WTC11 (cell line): ENCODE results near the gene AKT1S1. TPM values are rescaled to one million over a fixed set of nuclear protein-coding genes. Genes with fewer than 3 reads are reported as not detected.

Experiments used
- ATAC-seq: fragments of 200-7000 bp; cut with Tn5 transposase; 2 replicates; pipeline ENCODE4 v1.10.0; 2021; ENCODE audit warnings: mild to moderate bottlenecking, moderate library complexity
- CTCF ChIA-PET: fragments of 300-600 bp; sonication (Branson Sonifier 250); formaldehyde crosslinking; loops from one replicate; lab custom pipeline; 2021; ENCODE audit warnings: antibody characterized with exemption; lab: Charles Lee
- POLR2A ChIA-PET: fragments of 350-600 bp; sonication (Branson Sonifier 250); formaldehyde crosslinking; loops from one replicate; lab custom pipeline; 2021; ENCODE audit warnings: antibody characterized with exemption; lab: Charles Lee
- DNase-seq: peaks from one replicate; pipeline ENCODE4 v3.0.0; 2021; ENCODE audit warnings: low spot score
- H3K27ac Mint-ChIP-seq: 2 replicates; pipeline ENCODE4 v1.8.0; 2021; ENCODE audit warnings: mixed read lengths
- H3K27me3 Mint-ChIP-seq: 2 replicates; pipeline ENCODE4 v1.8.0; 2021; ENCODE audit warnings: low read depth, mild to moderate bottlenecking, moderate library complexity, mixed read lengths
- H3K36me3 Mint-ChIP-seq: 2 replicates; pipeline ENCODE4 v1.8.0; 2021; ENCODE audit warnings: mixed read lengths
- H3K4me1 Mint-ChIP-seq: 2 replicates; pipeline ENCODE4 v1.8.0; 2022; ENCODE audit warnings: mixed read lengths
- H3K4me3 Mint-ChIP-seq: 2 replicates; pipeline ENCODE4 v1.8.0; 2021; ENCODE audit warnings: mild to moderate bottlenecking, moderate library complexity, mixed read lengths
- H3K9me3 Mint-ChIP-seq: 2 replicates; pipeline ENCODE4 v1.8.0; 2021; ENCODE audit warnings: mixed read lengths
- ARID4B ChIP-seq: sonication (generic); formaldehyde crosslinking; IDR thresholded peaks from 2 replicates; pipeline ENCODE4 v1.8.0; 2023; ENCODE audit warnings: missing genetic modification reagents, mild to moderate bottlenecking, borderline replicate concordance
- ATF1 ChIP-seq: sonication (generic); formaldehyde crosslinking; IDR thresholded peaks from 2 replicates; pipeline ENCODE4 v1.8.1; 2023; ENCODE audit warnings: mild to moderate bottlenecking, moderate library complexity, missing genetic modification reagents
- ATF3 ChIP-seq: sonication (generic); formaldehyde crosslinking; conservative IDR thresholded peaks from 2 replicates; pipeline ENCODE4 v1.8.1; 2022; ENCODE audit warnings: mild to moderate bottlenecking, missing genetic modification reagents
- ELF4 ChIP-seq: sonication (generic); formaldehyde crosslinking; IDR thresholded peaks from 2 replicates; pipeline ENCODE4 v1.8.1; 2022; ENCODE audit warnings: low read depth, mild to moderate bottlenecking, moderate library complexity, missing genetic modification reagents
- GABPB1 ChIP-seq: sonication (generic); formaldehyde crosslinking; IDR thresholded peaks from 2 replicates; pipeline ENCODE4 v1.8.1; 2023; ENCODE audit warnings: mild to moderate bottlenecking, missing genetic modification reagents
- HMGXB4 ChIP-seq: sonication (generic); formaldehyde crosslinking; IDR thresholded peaks from 2 replicates; pipeline ENCODE4 v1.8.1; 2023; ENCODE audit warnings: mild to moderate bottlenecking, moderate library complexity, missing genetic modification reagents
- KAT7 ChIP-seq: sonication (generic); formaldehyde crosslinking; IDR thresholded peaks from 2 replicates; pipeline ENCODE4 v1.8.1; 2023; ENCODE audit warnings: missing genetic modification reagents, mild to moderate bottlenecking, borderline replicate concordance
- NFATC4 ChIP-seq: fragments of 250-450 bp; sonication (Bioruptor Pico); IDR thresholded peaks from 2 replicates; pipeline ENCODE4 v1.9.0; 2021; ENCODE audit warnings: mild to moderate bottlenecking
- NR2C2 ChIP-seq: sonication (generic); formaldehyde crosslinking; IDR thresholded peaks from 2 replicates; pipeline ENCODE4 v1.8.0; 2022; ENCODE audit warnings: mild to moderate bottlenecking, missing genetic modification reagents
- SMAD4 ChIP-seq: sonication (generic); formaldehyde crosslinking; IDR thresholded peaks from 2 replicates; pipeline ENCODE4 v1.8.0; 2022; ENCODE audit warnings: mild to moderate bottlenecking, missing genetic modification reagents
- SOX15 ChIP-seq: fragments of 250-450 bp; sonication (Bioruptor Pico); IDR thresholded peaks from 2 replicates; pipeline ENCODE4 v1.9.0; 2021; ENCODE audit warnings: mild to moderate bottlenecking
- SP1 ChIP-seq: sonication (generic); formaldehyde crosslinking; conservative IDR thresholded peaks from 2 replicates; pipeline ENCODE4 v1.8.1; 2022; ENCODE audit warnings: missing genetic modification reagents
- USF2 ChIP-seq: sonication (generic); formaldehyde crosslinking; IDR thresholded peaks from 2 replicates; pipeline ENCODE4 v1.8.1; 2023; ENCODE audit warnings: mild to moderate bottlenecking, missing genetic modification reagents, moderate library complexity
- ZBTB43 ChIP-seq: sonication (generic); formaldehyde crosslinking; IDR thresholded peaks from 2 replicates; pipeline ENCODE4 v1.8.1; 2023; ENCODE audit warnings: mild to moderate bottlenecking, missing genetic modification reagents
- ZNF121 ChIP-seq: sonication (generic); formaldehyde crosslinking; IDR thresholded peaks from 2 replicates; pipeline ENCODE4 v1.8.0; 2023; ENCODE audit warnings: missing genetic modification reagents
- ZNF396 ChIP-seq: fragments of 250-450 bp; sonication (Bioruptor Pico); IDR thresholded peaks from 2 replicates; pipeline ENCODE4 v1.8.0; 2021; ENCODE audit warnings: mild to moderate bottlenecking, moderate library complexity, borderline replicate concordance
- ZNF425 ChIP-seq: fragments of 250-450 bp; sonication (Bioruptor Pico); conservative IDR thresholded peaks from 2 replicates; pipeline ENCODE4 v1.9.0; 2021; ENCODE audit warnings: mild to moderate bottlenecking
- total RNA-seq: library from RNA; stranded (reverse); gene quantifications from 3 replicates; pipeline ENCODE4 v1.2.3, GENCODE V29; 2021

Gene AKT1S1
- total RNA-seq, 1 experiment from 2014 or later = 47.8 TPM

- no peak overlapping the region for H3K27ac Mint-ChIP-seq
- no peak for DNase-seq
- peaks cover 23% of the 10 kb centered on the region for H3K4me1 Mint-ChIP-seq
- ATAC-seq = no peak
- CTCF ChIA-PET = no interaction called here
- H3K4me3 Mint-ChIP-seq = no peak overlapping the region
- H3K36me3 Mint-ChIP-seq = peaks cover 28% of the 10 kb centered on the region
- no peaks in the 10 kb centered on the region for H3K9me3 Mint-ChIP-seq
- POLR2A ChIA-PET = interaction anchor here (1.1 kb wide), 1 partner anchor 9 kb away, joined by 3 read pairs; no protein-coding TSS in a partner anchor
- peaks cover 3% of the 10 kb centered on the region; the same call in 1 of the 2 replicates for H3K27me3 Mint-ChIP-seq
- TF ChIP-seq ARID4B (CRISPR knock-in tag) = peak; percentile 39; the same call in 1 of the 2 replicates
- TF ChIP-seq NR2C2 (CRISPR knock-in tag) = no peak
- no peak for TF ChIP-seq SP1 (CRISPR knock-in tag)
- no peak for TF ChIP-seq GABPB1 (CRISPR knock-in tag)
- 0 out of 2 replicates have a peak, but pooled peaks have one; percentile 11 for TF ChIP-seq SMAD4 (CRISPR knock-in tag)
- TF ChIP-seq ZBTB43 (CRISPR knock-in tag) = no peak
Measured at GRCh38 chr19:49856574-49857021, 20.6 kb downstream of the AKT1S1 start.

- H3K27ac Mint-ChIP-seq = peak overlapping the region; percentile 57; the same call in 1 of the 2 replicates
- peaks cover 19% of the 10 kb centered on the region for H3K4me1 Mint-ChIP-seq
- H3K4me3 Mint-ChIP-seq = no peak overlapping the region
- no peaks in the 10 kb centered on the region for H3K9me3 Mint-ChIP-seq
- peaks cover 3% of the 10 kb centered on the region; the same call in 1 of the 2 replicates for H3K27me3 Mint-ChIP-seq
- no peak for DNase-seq
- ATAC-seq = no peak
- H3K36me3 Mint-ChIP-seq = peaks cover 25% of the 10 kb centered on the region
- POLR2A ChIA-PET = no interaction called here
- CTCF ChIA-PET = no interaction called here
- TF ChIP-seq KAT7 (CRISPR knock-in tag) = no peak
- no peak for TF ChIP-seq ZNF121 (CRISPR knock-in tag)
- TF ChIP-seq ATF3 (CRISPR knock-in tag) = no peak
- TF ChIP-seq ATF1 = no peak
- TF ChIP-seq ZNF396 = no peak
- no peak for TF ChIP-seq ARID4B (CRISPR knock-in tag)
- TF ChIP-seq ZNF425 (CRISPR knock-in tag) = no peak
- TF ChIP-seq HMGXB4 = no peak
- TF ChIP-seq ELF4 (CRISPR knock-in tag) = no peak
- TF ChIP-seq USF2 (CRISPR knock-in tag) = no peak
- TF ChIP-seq SOX15 (CRISPR knock-in tag) = no peak
- no peak for TF ChIP-seq NFATC4 (CRISPR knock-in tag)
Measured at GRCh38 chr19:49855676-49856573, 21.2 kb downstream of the AKT1S1 start.
